Trophoblast cell (in vitro differentiated cells and primary cell): Measurements from ENCODE around the gene PTPRQ.

ENCODE experiments used
- DNase-seq, 2 donors: peaks; one replicate each; pipeline ENCODE4 v3.0.0-alpha.2; 2016
- H2AFZ ChIP-seq: 2 replicates; pipeline ENCODE4 v1.6.1; 2013; ENCODE audit warnings: low read length, moderate library complexity, mild to moderate bottlenecking; ENCODE audit not compliant: insufficient read depth, poor library complexity
- H2AK5ac ChIP-seq: 2 replicates; pipeline ENCODE4 v1.6.1; 2013; ENCODE audit warnings: mild to moderate bottlenecking, low read length
- H2BK120ac ChIP-seq: 2 replicates; pipeline ENCODE4 v1.6.1; 2013; ENCODE audit warnings: low read length, mild to moderate bottlenecking, moderate library complexity; ENCODE audit not compliant: insufficient read depth, poor library complexity
- H2BK12ac ChIP-seq: 2 replicates; pipeline ENCODE4 v1.6.1; 2013; ENCODE audit warnings: mild to moderate bottlenecking, low read length, moderate library complexity
- H2BK5ac ChIP-seq: 2 replicates; pipeline ENCODE4 v1.6.1; 2013; ENCODE audit warnings: low read length, low read depth, moderate library complexity, mild to moderate bottlenecking; ENCODE audit not compliant: poor library complexity
- H3K14ac ChIP-seq: 2 replicates; pipeline ENCODE4 v1.6.1; 2013; ENCODE audit warnings: mild to moderate bottlenecking, low read length
- H3K18ac ChIP-seq: 2 replicates; pipeline ENCODE4 v1.6.1; 2013; ENCODE audit warnings: mild to moderate bottlenecking, low read length
- H3K23ac ChIP-seq: 2 replicates; pipeline ENCODE4 v1.6.1; 2013; ENCODE audit warnings: low read length
- H3K27ac ChIP-seq: 2 replicates; pipeline ENCODE4 v1.5.1; 2013; ENCODE audit warnings: low read depth, mild to moderate bottlenecking, inconsistent platforms, low read length, moderate library complexity
- H3K27me3 ChIP-seq: 2 replicates; pipeline ENCODE4 v1.6.1; 2013; ENCODE audit warnings: inconsistent platforms, mild to moderate bottlenecking, low read length, moderate library complexity; ENCODE audit not compliant: insufficient read depth
- H3K36me3 ChIP-seq, 2 experiments: 1 replicate in 1 of 2; 2 replicates in 1 of 2; pipeline ENCODE4 v1.6.1; 2013; ENCODE audit warnings: low read length in 2 of 2, mild to moderate bottlenecking in 2 of 2, moderate library complexity in 1 of 2; ENCODE audit not compliant: insufficient read depth in 2 of 2, control insufficient read depth in 1 of 2
- H3K4ac ChIP-seq: 2 replicates; pipeline ENCODE4 v1.6.1; 2013; ENCODE audit warnings: low read depth, mild to moderate bottlenecking, low read length, moderate library complexity
- H3K4me1 ChIP-seq, 2 experiments: 1 replicate in 1 of 2; 2 replicates in 1 of 2; pipeline ENCODE4 v1.6.1; 2013; ENCODE audit warnings: low read length in 2 of 2, mild to moderate bottlenecking in 2 of 2, moderate library complexity in 1 of 2; ENCODE audit not compliant: insufficient read depth in 2 of 2, control insufficient read depth in 1 of 2
- H3K4me2 ChIP-seq: 2 replicates; pipeline ENCODE4 v1.6.1; 2013; ENCODE audit warnings: inconsistent platforms, mild to moderate bottlenecking, low read length, moderate library complexity
- H3K4me3 ChIP-seq: 2 replicates; pipeline ENCODE4 v1.5.1; 2013; ENCODE audit warnings: mild to moderate bottlenecking, low read depth, low read length, inconsistent platforms
- H3K79me1 ChIP-seq: one replicate; pipeline ENCODE4 v1.6.1; 2013; ENCODE audit warnings: low read length
- H3K79me2 ChIP-seq: 2 replicates; pipeline ENCODE4 v1.6.1; 2013; ENCODE audit warnings: low read length, mild to moderate bottlenecking; ENCODE audit not compliant: control insufficient read depth, insufficient read depth, poor library complexity
- H3K9ac ChIP-seq: 2 replicates; pipeline ENCODE4 v1.6.1; 2013; ENCODE audit warnings: mild to moderate bottlenecking, low read length
- H3K9me3 ChIP-seq: 2 replicates; pipeline ENCODE4 v1.6.1; 2013; ENCODE audit warnings: low read depth, mild to moderate bottlenecking, control low read depth, inconsistent platforms, low read length; ENCODE audit not compliant: insufficient read depth
- H4K12ac ChIP-seq: 2 replicates; pipeline ENCODE4 v1.6.1; 2013; ENCODE audit warnings: low read depth, mild to moderate bottlenecking, low read length, moderate library complexity
- H4K8ac ChIP-seq: 2 replicates; pipeline ENCODE4 v1.6.1; 2013; ENCODE audit warnings: low read depth, mild to moderate bottlenecking, low read length, moderate library complexity
- H4K91ac ChIP-seq: one replicate; pipeline ENCODE4 v1.6.1; 2013; ENCODE audit warnings: low read depth, mild to moderate bottlenecking, low read length, moderate library complexity
- WGBS: extraction: QIAGEN DNeasy Blood & Tissue Kit; methylation state at CpG from one replicate; pipeline ENCODE4 v1.1.7; 2013; ENCODE audit warnings: missing lambda C conversion rate; ENCODE audit not compliant: insufficient read length, insufficient coverage; ENCODE audit errors: extremely low coverage; 5-methylcytosine and 5-hydroxymethylcytosine counted together

PTPRQ gene

GRCh38 chr12:80632835-80633234, 188.8 kb downstream of the PTPRQ start:
- no peak overlapping the region for H2BK5ac ChIP-seq
- H3K79me1 ChIP-seq, result no peaks in the 10 kb centered on the region
- no peaks in the 10 kb centered on the region for H3K36me3 ChIP-seq
- no peak overlapping the region for H3K18ac ChIP-seq
- no peak overlapping the region for H2AK5ac ChIP-seq
- H4K8ac ChIP-seq, result no peak overlapping the region
- H3K4me3 ChIP-seq, result no peak overlapping the region
- no peak overlapping the region for H2BK12ac ChIP-seq
- H2BK120ac ChIP-seq, result no peak overlapping the region
- no peak overlapping the region for H3K4ac ChIP-seq
- peak overlapping the region; percentile 74 for H3K9ac ChIP-seq
- H3K27ac ChIP-seq, result no peak overlapping the region
- H3K4me1 ChIP-seq, result no peaks in the 10 kb centered on the region
- H2AFZ ChIP-seq, result no peak overlapping the region
- no CpG with 5 or more reads among the region's 4 CpGs for WGBS
- no peak overlapping the region for H4K91ac ChIP-seq
- no peak overlapping the region for H3K14ac ChIP-seq
- H3K79me2 ChIP-seq, result no peaks in the 10 kb centered on the region
- H3K23ac ChIP-seq, result no peak overlapping the region
- no peak overlapping the region for H3K4me2 ChIP-seq
- peak; percentile 15 to 49 for DNase-seq
- H4K12ac ChIP-seq, result no peak overlapping the region
- no peaks in the 10 kb centered on the region for H3K27me3 ChIP-seq
- no peaks in the 10 kb centered on the region for H3K9me3 ChIP-seq

- Histone ChIP-seq H3K18ac (no peak overlapping the region), H3K4ac (no peak overlapping the region), H3K27me3 (no peaks in the 10 kb centered on the region), H4K8ac (no peak overlapping the region), H3K79me2 (no peaks in the 10 kb centered on the region), H3K36me3 (no peaks in the 10 kb centered on the region), H3K9me3 (no peaks in the 10 kb centered on the region), H3K23ac (no peak overlapping the region), H3K4me3 (no peak overlapping the region), H3K27ac (no peak overlapping the region), H4K12ac (no peak overlapping the region), H3K4me1 (no peaks in the 10 kb centered on the region), H2BK120ac (no peak overlapping the region), H3K79me1 (no peaks in the 10 kb centered on the region), H2AK5ac (no peak overlapping the region), H3K9ac (no peak overlapping the region), H3K14ac (no peak overlapping the region), H2AFZ (no peak overlapping the region), H4K91ac (no peak overlapping the region), H3K4me2 (no peak overlapping the region), H2BK12ac (no peak overlapping the region), H2BK5ac (no peak overlapping the region)
- no peak for DNase-seq
- no CpG with 5 or more reads among the region's 6 CpGs for WGBS
These were observed 190.9 kb downstream of the PTPRQ start for GRCh38 chr12:80634903-80635302.

GRCh38 chr12:80636832-80637231, 192.8 kb downstream of the PTPRQ start:
- Histone ChIP-seq H3K9ac (no peak overlapping the region), H2AFZ (no peak overlapping the region), H3K4me2 (no peak overlapping the region), H3K4me3 (no peak overlapping the region), H4K12ac (no peak overlapping the region), H4K91ac (no peak overlapping the region), H4K8ac (no peak overlapping the region), H3K4me1 (no peaks in the 10 kb centered on the region), H3K4ac (no peak overlapping the region), H3K27me3 (no peaks in the 10 kb centered on the region), H3K27ac (no peak overlapping the region), H2BK12ac (no peak overlapping the region), H3K79me2 (no peaks in the 10 kb centered on the region), H2BK5ac (no peak overlapping the region), H3K14ac (no peak overlapping the region), H3K18ac (no peak overlapping the region), H3K23ac (no peak overlapping the region), H3K79me1 (no peaks in the 10 kb centered on the region), H2BK120ac (no peak overlapping the region), H3K9me3 (no peaks in the 10 kb centered on the region), H2AK5ac (no peak overlapping the region), H3K36me3 (no peaks in the 10 kb centered on the region)
- WGBS, result no CpG with 5 or more reads among the region's 4 CpGs
- DNase-seq, result no peak

GRCh38 chr12:80641936-80642335, 197.9 kb downstream of the PTPRQ start:
- Histone ChIP-seq H3K79me1 (no peaks in the 10 kb centered on the region), H3K4ac (no peak overlapping the region), H2BK12ac (no peak overlapping the region), H3K9ac (no peak overlapping the region), H3K14ac (no peak overlapping the region), H3K4me3 (no peak overlapping the region), H3K4me1 (no peaks in the 10 kb centered on the region), H2BK5ac (no peak overlapping the region), H3K27ac (no peak overlapping the region), H3K4me2 (no peak overlapping the region), H4K8ac (no peak overlapping the region), H2AFZ (no peak overlapping the region), H2AK5ac (no peak overlapping the region), H3K36me3 (no peaks in the 10 kb centered on the region), H3K9me3 (no peaks in the 10 kb centered on the region), H4K91ac (no peak overlapping the region), H3K18ac (no peak overlapping the region), H3K79me2 (no peaks in the 10 kb centered on the region), H4K12ac (no peak overlapping the region), H3K23ac (no peak overlapping the region), H3K27me3 (no peaks in the 10 kb centered on the region), H2BK120ac (no peak overlapping the region)
- DNase-seq, result no peak
- WGBS, result no CpG with 5 or more reads among the region's 2 CpGs
